NCI-H146 treated with DMSO at 0.1 percent for 48 hours (cell line): Measurements from ENCODE around the gene CTNNBL1.
"Not testable (repeated sequence)": the region's sequence is repeated elsewhere in the genome, so short reads cannot be mapped to it uniquely, and the experiment has no call there.

Experiments used
- DNase-seq: peaks from one replicate; lab custom pipeline; 2025; ENCODE audit not compliant: unreplicated experiment; lab: John Stamatoyannopoulos, UW

CTNNBL1 gene

GRCh38 chr20:37848706-37849105 is 154.9 kb downstream of the CTNNBL1 start:
- DNase-seq = no peak

DNA sequence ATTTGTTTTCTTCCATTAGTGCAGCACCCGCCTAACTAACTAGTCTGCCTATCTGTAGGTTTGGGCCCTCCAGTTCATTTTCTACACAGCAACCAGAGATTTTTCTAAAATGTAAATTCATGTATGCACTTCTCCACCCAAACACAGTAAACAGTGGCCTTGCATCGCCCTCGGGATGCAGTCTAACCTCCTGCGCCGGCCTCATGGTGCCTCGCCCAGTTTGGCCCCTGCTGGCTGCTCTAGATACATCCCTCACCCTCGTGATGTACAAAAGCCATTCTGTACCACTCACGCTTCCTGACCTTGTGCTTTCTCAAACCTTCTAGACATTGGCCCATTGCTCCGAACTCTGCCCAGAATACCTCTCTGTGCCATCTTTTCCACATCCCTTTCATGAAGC is 155.3 kb downstream of the CTNNBL1 start:
- no peak for DNase-seq

GRCh38 chr20:37849566-37849965 is 155.7 kb downstream of the CTNNBL1 start:
- DNase-seq = no peak

GRCh38 chr20:37850036-37850592 is 156.3 kb downstream of the CTNNBL1 start:
- DNase-seq = no peak

DNA sequence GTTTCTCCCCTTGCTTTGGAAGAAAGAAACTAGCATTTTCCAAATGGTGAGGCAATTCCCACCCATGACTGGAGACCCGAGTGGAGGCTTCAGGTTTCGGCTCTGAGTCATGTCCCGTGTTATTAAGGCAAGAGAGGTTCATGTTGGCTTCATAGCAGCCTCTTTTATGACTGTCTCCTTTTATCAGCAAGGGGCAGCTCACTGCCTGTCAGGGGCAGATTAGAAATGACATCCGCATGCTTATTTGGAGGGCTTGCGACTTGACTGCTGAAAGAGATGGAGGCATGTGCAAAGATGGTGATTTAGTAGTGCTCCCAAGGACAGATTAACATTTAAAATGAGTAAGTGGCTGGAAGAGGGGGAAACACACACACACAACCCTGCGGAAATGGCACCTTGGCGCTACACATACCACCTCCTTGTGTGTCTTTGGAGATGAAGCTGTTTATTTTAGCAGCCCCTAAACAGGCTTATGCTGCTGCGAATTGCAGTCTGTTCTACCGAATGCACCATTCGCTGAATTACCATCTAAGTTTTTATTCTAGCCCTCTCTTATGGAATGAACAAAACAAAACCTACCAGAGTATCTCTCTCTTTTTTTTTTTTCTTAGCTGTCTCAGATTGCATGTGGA is 157.0 kb downstream of the CTNNBL1 start:
- DNase-seq = no peak

GRCh38 chr20:37852666-37853065 is 158.8 kb downstream of the CTNNBL1 start:
- DNase-seq = no peak

DNA sequence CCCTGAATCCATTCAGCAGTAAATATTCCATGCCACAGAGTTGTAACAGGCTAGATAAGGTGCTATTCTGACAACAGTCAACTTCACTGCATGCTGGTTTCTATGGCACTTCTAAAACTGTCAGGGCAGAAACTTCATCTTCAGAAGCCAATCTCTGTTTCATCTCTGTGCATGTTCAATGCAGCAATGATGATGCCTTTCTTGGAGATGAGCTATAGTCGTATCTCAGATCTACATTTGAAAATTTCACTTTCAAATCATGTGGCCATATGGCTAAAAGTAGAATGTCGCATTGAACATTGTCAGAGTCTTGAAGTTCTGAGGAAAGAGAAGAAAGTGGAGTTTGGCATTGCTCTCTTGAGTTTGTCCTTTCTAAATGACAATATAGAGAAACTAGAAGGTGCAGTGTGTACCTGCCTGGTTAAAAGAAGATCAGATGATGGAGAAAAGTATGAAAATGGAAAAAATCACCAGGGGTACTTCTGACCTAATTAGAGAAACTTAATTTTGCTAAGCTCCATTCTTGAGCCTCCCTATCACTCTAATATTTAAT is 160.1 kb downstream of the CTNNBL1 start:
- no peak for DNase-seq

DNA sequence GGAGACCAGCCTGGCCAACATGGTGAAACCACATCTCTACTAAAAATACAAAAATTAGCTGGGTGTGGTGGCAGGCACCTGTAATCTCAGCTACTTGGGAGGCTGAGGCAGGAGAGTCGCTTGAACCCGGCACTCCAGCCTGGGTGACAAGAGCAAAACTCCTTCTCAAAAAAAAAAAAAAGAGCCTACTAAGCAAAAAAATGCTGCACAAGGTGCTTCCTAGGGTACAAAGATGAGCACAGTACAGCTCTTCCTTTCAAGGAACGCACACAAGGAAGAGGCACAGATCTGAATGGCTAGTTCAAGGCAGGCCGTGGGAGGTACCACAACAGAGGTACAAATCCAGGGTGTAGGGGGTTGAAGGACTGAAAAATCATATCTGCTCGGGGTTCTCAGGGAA is 162.2 kb downstream of the CTNNBL1 start:
- DNase-seq = not testable (repeated sequence)

DNA sequence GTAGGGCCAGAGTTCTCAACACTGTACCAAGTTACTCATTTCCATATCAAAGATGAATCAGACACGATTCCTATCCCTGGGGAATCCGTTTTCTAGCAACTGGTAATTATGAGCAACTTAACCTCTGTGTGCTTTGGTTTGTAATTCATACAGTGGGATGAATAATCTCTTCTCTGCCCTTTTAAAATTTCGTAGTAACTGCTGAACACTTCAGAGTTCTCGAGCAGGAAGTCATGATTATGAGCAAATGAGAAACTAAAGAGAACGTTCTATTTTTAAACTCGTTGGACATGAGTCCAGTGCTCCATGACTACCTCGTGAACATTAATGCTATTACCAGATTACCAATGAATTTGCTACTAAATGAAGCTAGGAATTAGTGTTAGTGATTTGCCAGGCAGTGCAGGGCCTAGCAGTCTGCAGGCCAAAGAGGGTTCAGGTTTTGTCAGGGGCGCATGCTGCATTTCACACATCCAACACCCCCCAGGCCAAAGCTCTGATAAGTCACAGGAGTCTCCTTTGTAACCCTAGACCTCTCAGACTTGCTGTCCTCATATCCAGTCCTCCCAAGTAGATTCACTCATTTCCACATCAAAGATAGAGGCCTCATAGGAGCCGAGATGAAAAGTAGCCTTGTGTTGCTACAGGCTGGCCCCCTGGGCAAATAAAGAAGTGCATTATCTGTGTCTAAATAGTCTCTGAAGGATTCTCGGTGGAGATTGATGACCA is 163.3 kb downstream of the CTNNBL1 start:
- DNase-seq = no peak

GRCh38 chr20:37859406-37860171 is 165.8 kb downstream of the CTNNBL1 start:
- no peak for DNase-seq

DNA sequence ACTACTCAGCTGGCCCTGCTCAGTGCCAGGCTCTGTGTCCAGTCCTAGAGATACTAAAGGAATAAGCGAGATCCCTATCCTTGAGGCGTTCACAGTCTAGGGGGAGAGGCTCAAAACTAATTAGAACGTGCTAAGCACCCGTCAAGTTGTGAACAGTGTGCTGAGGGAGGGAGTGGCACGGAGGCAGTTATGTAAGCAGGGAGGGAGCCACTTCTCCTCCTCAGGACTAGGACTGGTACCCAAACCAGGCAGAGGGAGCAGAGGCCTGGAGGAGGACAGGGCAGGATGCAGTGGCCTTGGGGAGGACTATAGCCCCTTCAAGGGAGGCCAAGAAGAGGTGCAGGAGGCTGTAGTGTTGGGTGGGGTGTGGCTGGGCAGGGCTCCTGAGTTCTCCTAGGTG is 169.5 kb downstream of the CTNNBL1 start:
- no peak for DNase-seq

- no peak for DNase-seq
Measured at GRCh38 chr20:37864298-37864697, 170.5 kb downstream of the CTNNBL1 start.

DNA sequence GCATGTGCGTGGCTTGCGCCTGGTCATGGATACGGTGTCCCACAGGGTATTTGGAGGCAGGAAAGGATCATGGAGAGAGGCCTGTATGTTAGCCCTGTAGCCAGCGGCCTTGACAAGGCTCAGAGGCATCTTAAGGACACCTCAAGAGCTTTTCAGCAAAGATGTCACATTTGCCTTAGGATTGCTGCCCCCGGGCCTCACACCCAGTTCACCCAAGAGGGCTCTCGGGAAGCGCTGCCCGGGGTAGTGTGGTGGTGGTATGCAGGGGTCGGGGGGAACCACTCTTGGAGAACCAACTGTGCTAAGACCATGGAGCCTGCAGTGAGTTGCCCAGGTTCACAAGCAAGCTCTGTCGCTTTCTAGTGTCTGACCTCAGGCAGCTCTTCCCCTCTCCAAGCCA is 172.2 kb downstream of the CTNNBL1 start:
- DNase-seq = no peak

DNA sequence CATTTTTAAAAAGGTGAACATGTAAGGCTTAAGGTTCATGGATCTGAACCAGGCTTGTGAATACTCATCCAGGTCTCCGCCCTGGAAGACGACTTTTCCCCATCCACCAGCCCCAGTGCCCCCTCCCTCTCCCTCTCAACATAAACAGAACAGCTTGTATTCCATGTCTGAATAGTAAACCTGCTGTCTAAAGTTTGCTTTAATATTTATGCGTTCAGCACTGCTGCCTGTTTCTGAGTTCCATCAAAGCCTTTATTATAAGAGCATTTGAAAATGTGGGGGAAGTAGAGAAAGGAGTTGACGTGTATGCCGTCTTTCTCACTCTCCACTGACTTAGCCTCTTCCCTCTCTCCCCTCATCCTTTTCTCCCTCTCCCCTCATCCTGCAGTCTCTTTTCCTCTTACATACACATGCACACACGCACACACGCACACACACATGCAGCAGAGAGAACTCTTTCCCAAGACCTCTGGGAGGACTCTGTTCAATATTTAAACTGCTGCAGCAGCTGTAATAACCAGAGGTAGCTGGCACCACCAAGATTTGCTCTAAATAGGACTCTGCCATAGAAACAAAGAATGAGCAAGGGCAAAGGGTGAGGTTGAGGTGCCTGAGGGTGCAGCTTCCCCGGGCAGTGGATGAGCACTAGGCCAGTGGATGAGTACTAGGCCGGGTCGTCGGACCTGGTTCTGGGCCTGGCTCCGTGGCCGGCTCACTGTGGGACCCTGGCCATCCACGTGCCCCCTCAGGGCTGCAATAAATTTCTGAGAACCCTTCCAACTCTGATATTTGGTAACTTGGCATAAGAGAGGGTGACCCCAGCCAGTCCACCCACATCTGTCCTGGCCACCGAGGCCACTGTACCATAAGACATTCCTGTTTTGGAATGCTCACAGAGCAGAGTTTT is 173.7 kb downstream of the CTNNBL1 start:
- DNase-seq = no peak

- no peak for DNase-seq
Measured at GRCh38 chr20:37868851-37869333, 175.1 kb downstream of the CTNNBL1 start.

DNA sequence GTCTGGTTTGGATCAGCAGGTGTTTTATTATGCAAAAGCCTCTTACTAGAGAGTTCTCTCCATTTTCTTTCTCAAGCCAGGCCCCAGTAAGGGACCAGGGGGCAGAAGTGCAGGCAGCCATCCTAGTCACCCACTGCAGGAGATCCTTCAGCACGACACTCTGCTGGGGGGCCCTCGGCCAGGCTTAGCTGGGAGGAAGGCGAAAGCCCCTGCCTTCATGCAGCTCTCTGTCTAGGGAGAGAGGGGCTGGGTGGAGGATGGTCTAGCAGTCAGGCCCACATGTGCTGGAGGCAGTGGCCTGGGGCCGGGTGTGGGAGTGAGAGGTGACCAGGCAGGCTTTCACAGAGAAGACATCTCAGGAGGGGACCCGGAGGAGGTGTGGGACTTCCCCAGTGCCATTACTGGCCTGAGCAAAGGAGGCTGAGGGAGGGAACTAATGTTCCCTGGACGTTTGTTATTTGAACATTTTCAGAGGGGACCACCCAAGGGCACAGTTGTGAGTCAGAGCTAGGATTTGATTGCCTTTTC is 175.6 kb downstream of the CTNNBL1 start:
- DNase-seq = no peak

GRCh38 chr20:37870294-37870693 is 176.5 kb downstream of the CTNNBL1 start:
- DNase-seq = no peak

DNA sequence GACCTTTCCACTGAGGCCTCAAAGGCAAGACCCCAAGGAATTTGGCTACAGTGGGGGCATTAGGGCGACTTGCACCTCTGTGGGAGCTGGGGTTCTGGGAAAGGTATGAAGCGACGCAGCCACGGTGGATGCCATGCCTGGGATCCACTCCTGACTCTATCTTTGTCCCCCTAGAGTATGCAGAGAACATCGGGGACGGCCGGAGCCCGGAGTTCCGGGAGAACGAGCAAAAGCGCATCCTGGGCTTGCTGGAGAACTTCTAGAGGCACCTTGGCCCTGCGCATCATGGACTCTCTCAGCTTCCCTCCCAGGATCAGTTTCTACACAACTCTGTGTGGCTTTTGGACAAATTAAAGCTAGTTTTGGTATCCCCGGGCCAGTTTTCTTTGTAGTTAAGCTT is 177.9 kb downstream of the CTNNBL1 start:
- DNase-seq = no peak

- DNase-seq = no peak
Measured at GRCh38 chr20:37872161-37872560, 178.3 kb downstream of the CTNNBL1 start.

DNA sequence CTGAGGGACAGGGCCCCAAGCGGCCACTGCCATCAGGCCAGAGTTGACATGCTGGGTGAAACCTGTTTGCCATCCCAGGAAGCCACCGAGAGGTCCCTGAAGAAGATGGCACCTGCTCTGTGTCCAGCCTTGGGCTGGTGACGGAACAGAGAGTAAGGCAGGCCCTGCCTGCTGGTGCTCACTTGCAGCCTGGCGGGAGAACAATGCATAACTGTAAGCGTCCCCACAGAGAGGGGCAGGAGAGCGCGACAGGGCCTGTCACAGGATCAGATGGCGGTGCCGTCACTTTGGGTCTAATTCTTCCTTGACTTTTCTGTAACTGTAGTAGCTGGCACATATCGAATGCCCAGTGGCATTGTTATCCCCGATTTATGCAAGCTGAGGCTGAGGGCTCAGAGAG is 180.1 kb downstream of the CTNNBL1 start:
- DNase-seq = no peak
